GM12873 (cell line): ENCODE measurements around the gene IFNL1.

ENCODE experiments used
- CTCF ChIP-seq: IDR thresholded peaks from 2 replicates; pipeline ENCODE4 v1.5.1; 2012; ENCODE audit warnings: low read depth, mild to moderate bottlenecking, moderate library complexity, low read length, control low read depth; ENCODE audit not compliant: insufficient read depth; ENCODE audit errors: missing control alignments

IFNL1 gene

GRCh38 chr19:39301021-39301420 is 4.8 kb downstream of the IFNL1 start:
- TF ChIP-seq CTCF = no peak

GRCh38 chr19:39301562-39301961 is 5.4 kb downstream of the IFNL1 start:
- TF ChIP-seq CTCF = no peak

- TF ChIP-seq CTCF = no peak
Observed at GRCh38 chr19:39303373-39304184, 7.4 kb downstream of the IFNL1 start.

GRCh38 chr19:39304185-39304513 is 7.9 kb downstream of the IFNL1 start:
- no peak for TF ChIP-seq CTCF

- no peak for TF ChIP-seq CTCF
Observed at GRCh38 chr19:39304701-39305571, 8.7 kb downstream of the IFNL1 start.

GRCh38 chr19:39306075-39306474 is 9.9 kb downstream of the IFNL1 start:
- no peak for TF ChIP-seq CTCF

- no peak for TF ChIP-seq CTCF
Observed at GRCh38 chr19:39307046-39307821, 11.0 kb downstream of the IFNL1 start.
